Sigmoid colon (tissue), 7 donors: ENCODE data around the gene WASHC3. TPM values are rescaled to one million over a fixed set of nuclear protein-coding genes. Genes with fewer than 3 reads are reported as not detected.
A peak's percentile ranks its signal among the peaks of the same experiment; 100 is the strongest.
"Not testable (repeated sequence)": the region's sequence is repeated elsewhere in the genome, so short reads cannot be mapped to it uniquely, and the experiment has no call there.

Experiments used
- DNase-seq: peaks from one replicate; pipeline ENCODE4 v3.0.0-alpha.2; 2019
- H3K27ac ChIP-seq, 4 donors: fragments of 200-600 bp; sonication (generic); one replicate each; pipeline ENCODE4 v1.5.1; 2016 to 2019; ENCODE audit warnings: mild to moderate bottlenecking in 1 of 4
- H3K27me3 ChIP-seq, 3 donors: fragments of 200-600 bp; sonication (generic); one replicate each; pipeline ENCODE4 v1.5.1; 2019; ENCODE audit warnings: mild to moderate bottlenecking in 1 of 3
- H3K36me3 ChIP-seq, 4 donors: fragments of 200-600 bp; sonication (generic); one replicate each; pipeline ENCODE4 v1.5.1; 2016 to 2019
- H3K4me1 ChIP-seq, 4 donors: fragments of 200-600 bp; sonication (generic); one replicate each; pipeline ENCODE4 v1.5.1; 2017 to 2019
- H3K4me3 ChIP-seq, 4 donors: fragments of 200-600 bp; sonication (generic); one replicate each; pipeline ENCODE4 v1.5.1; 2017 to 2019; ENCODE audit warnings: mild to moderate bottlenecking in 2 of 4, moderate library complexity in 1 of 4
- H3K9me3 ChIP-seq, 4 donors: fragments of 200-600 bp in 3 of 4; sonication (generic) in 3 of 4; one replicate each; pipeline versions ENCODE4 v1.5.1 to v1.6.1; 2013 to 2019
- CTCF ChIP-seq, 4 experiments: fragments of 450-650 bp in 3 of 4; fragments of 200-600 bp in 1 of 4; IDR thresholded peaks; one replicate each; pipeline ENCODE4 v1.5.1; 2016 to 2019; ENCODE audit warnings: antibody characterized with exemption in 4 of 4, mild to moderate bottlenecking in 3 of 4, moderate library complexity in 2 of 4
- EP300 ChIP-seq, 4 donors: sonication (generic); formaldehyde crosslinking; IDR thresholded peaks; one replicate each; pipeline ENCODE4 v1.6.1; 2017; ENCODE audit warnings: antibody characterized with exemption in 4 of 4
- POLR2A ChIP-seq, 2 donors: fragments of 450-650 bp; IDR thresholded peaks; one replicate each; pipeline ENCODE4 v1.6.1; 2016; ENCODE audit warnings: antibody characterized with exemption in 2 of 2, mild to moderate bottlenecking in 2 of 2, moderate library complexity in 2 of 2
- POLR2AphosphoS5 ChIP-seq, 4 donors: sonication (generic); formaldehyde crosslinking; IDR thresholded peaks; one replicate each; pipeline ENCODE4 v1.6.1; 2017; ENCODE audit warnings: antibody characterized with exemption in 4 of 4
- WGBS, 2 donors: extraction: QIAGEN DNeasy Blood & Tissue Kit; methylation state at CpG; one replicate each; pipeline ENCODE4 v1.1.7; 2013; 5-methylcytosine and 5-hydroxymethylcytosine counted together
- intact Hi-C: fragments of 100-400 bp; cut with DNase I; formaldehyde crosslinking; loops from one replicate; pipeline ENCODE4 v1.15.1; 2023
- polyA plus RNA-seq, 3 donors: library from polyadenylated mRNA; stranded (reverse); fragments of 200-250 nt; gene quantifications; one replicate each; pipeline ENCODE4 v1.2.3, GENCODE V29; 2013
- total RNA-seq, 4 donors: library from RNA; depleted of rRNA; stranded (reverse); fragments of >200 nt; gene quantifications; one replicate each; pipeline ENCODE4 v1.1.0, GENCODE V29; 2016
- donor health status: healthy with polysubstance abuse.
- donor health status: Bipolar disorder and iron deficiency.
- donor health status: healthy.

Gene WASHC3
- total and polyA plus RNA-seq, 7 donors, result 45.0 to 115 (median 90.0) TPM

DNA sequence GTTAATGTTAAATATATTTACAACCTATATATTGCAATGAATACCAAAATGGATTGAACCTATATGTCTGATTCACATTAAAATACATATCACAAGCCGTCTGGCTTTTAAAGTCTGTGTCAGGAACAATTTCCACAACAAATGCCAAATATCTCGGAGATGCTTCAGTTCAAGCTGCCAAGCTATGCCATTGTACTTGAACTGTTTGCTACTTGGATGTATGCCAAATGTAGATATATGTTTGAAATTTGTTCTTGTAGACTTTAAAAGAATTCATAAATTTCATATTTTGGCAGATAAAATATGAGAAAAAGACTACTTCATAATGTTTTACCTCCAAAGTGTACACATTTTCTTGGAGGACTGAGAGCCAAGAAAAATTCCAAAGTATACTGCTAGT is 37.0 kb downstream of the WASHC3 start:
- intact Hi-C loops, result loop anchor here (5.0 kb wide), 1 partner anchor 82 kb away; no protein-coding TSS in a partner anchor
- H3K9me3 ChIP-seq, result no peaks in the 10 kb centered on the region
- peak overlapping the region in 2 of 4 donors; percentile 74 to 79 for H3K27ac ChIP-seq
- peaks cover 0 to 46% (median 26%) of the 10 kb centered on the region in 4 donors for H3K4me1 ChIP-seq
- DNase-seq, result no peak
- TF ChIP-seq EP300 (IDR thresholded peaks at IDR 0.05), result no peak
- no peak for TF ChIP-seq POLR2AphosphoS5 (IDR thresholded peaks at IDR 0.05)
- TF ChIP-seq CTCF (IDR thresholded peaks at IDR 0.05), result no peak
- no peak for TF ChIP-seq POLR2A (IDR thresholded peaks at IDR 0.05)
- 69 to 80% methylated on average over 2 of the region's 2 CpGs for WGBS, 2 donors
- no peak overlapping the region for H3K4me3 ChIP-seq
- H3K27me3 ChIP-seq, result no peaks in the 10 kb centered on the region
- no peaks in the 10 kb centered on the region for H3K36me3 ChIP-seq

DNA sequence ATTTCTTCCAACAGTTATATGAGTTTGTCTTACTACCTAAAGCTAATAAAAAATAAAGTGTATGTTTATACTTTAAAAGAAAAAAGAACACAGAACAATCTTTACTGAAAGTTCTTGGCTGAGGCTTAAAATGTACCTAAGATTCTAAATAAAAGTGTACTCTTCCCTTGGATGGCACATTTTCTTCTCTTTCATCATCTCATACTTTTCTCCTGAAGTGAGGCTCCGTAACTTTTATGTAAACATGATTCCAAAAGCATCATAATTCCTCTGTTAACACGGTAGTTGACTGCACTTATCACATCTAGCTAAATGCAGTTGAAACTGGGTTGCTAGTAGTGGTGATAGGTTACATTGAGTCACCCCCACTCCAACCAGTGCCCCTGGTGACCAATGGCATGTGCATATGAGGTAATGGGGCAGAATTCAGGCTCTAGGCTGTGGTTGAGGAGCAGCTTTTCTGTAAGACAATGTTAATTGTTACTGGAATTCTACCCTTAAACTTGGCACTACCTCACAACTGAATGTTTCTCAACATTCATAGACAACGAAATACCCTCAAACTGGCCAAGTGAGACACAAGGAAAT is 38.4 kb downstream of the WASHC3 start:
- WGBS, 2 donors, result 83 to 84% methylated on average over 3 of the region's 3 CpGs
- peak overlapping the region; percentile 61 to 79 (median 68) for H3K27ac ChIP-seq

GRCh38 chr12:102022286-102022685 is 39.5 kb downstream of the WASHC3 start:
- Histone ChIP-seq H3K4me1 (peaks cover 0 to 46% (median 26%) of the 10 kb centered on the region in 4 donors), H3K27ac (peak overlapping the region in 3 of 4 donors; percentile 23 to 79 (median 74)), H3K36me3 (peaks cover 0 to 2% (median 0%) of the 10 kb centered on the region in 4 donors), H3K4me3 (no peak overlapping the region), H3K9me3 (no peaks in the 10 kb centered on the region), H3K27me3 (no peaks in the 10 kb centered on the region)
- no peak for DNase-seq
- TF ChIP-seq CTCF (IDR thresholded peaks at IDR 0.05) (no peak), POLR2A (IDR thresholded peaks at IDR 0.05) (no peak), POLR2AphosphoS5 (IDR thresholded peaks at IDR 0.05) (no peak)
- 86 to 90% methylated on average over 1 of the region's 1 CpG for WGBS, 2 donors
- intact Hi-C loops, result loop anchor here (5.0 kb wide), 1 partner anchor 80 kb away; no protein-coding TSS in a partner anchor

More for the DNA sequence above, 38.4 kb downstream of the WASHC3 start:
- intact Hi-C loops, result loop anchor here (5.0 kb wide), 1 partner anchor 81 kb away; no protein-coding TSS in a partner anchor
- Histone ChIP-seq H3K4me1 (peaks cover 0 to 46% (median 26%) of the 10 kb centered on the region in 4 donors), H3K4me3 (no peak overlapping the region), H3K27me3 (no peaks in the 10 kb centered on the region), H3K36me3 (no peaks in the 10 kb centered on the region), H3K9me3 (no peaks in the 10 kb centered on the region)
- DNase-seq, result no peak
- TF ChIP-seq CTCF (IDR thresholded peaks at IDR 0.05) (no peak), EP300 (IDR thresholded peaks at IDR 0.05) (peak in 1 of 4 donors; percentile 29), POLR2AphosphoS5 (IDR thresholded peaks at IDR 0.05) (peak in 1 of 4 donors; percentile 14)

DNA sequence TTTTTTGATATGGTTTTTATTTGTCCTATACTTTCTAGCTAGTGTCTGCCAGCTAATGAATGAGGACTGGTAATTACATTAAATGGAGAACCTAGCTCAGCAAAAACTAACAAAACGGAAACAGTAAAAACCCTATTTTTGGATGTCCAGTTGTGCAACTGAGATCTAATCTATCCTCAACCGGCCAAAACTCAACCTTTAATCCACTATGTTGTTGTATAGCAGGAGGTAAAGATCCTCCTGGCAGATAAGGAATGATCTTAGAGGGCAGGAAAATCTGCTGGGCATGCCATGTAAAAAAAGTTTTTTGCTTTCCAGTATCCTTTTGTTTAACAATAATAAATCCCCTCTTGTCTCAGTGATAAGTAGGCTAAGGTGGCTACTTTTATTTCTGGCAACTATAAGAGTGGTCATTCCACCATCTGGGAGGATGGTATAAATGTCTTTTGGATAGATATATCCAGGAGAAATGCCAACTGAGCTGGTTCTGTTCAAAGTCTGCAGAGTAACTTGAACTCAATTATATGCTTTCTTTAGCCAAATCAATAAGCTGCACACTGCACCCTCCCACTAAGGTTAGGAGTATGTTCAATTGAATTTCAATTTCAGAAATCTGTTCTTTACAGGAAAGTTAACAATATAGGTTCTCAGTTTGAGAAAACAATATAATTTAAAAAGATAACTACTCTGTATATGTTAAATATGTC is 40.1 kb downstream of the WASHC3 start:
- 41 to 76% methylated on average over 2 of the region's 2 CpGs for WGBS, 2 donors

DNA sequence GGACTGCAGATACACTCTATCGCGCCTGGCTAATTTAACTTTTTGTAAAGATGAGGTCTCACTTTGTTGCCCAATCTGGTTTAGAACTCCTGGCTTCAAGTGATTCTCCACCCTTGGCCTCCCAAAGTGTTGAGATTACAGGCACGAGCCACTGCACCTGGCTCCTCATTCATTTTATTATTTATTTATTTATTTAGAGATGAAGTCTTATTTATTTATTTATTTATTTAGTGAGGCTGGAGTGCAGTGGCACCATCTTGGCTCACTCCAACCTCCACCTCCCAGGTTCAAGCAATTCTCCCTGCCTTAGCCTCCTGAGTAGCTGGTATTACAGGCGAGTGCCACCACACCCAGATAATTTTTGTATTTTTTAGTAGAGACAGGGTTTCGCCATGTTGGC is 43.2 kb downstream of the WASHC3 start:
- WGBS, 2 donors, result 97 to 98% methylated on average over 5 of the region's 5 CpGs
- Histone ChIP-seq H3K36me3 (peaks cover 0 to 12% (median 0%) of the 10 kb centered on the region in 4 donors), H3K4me1 (peaks cover 0 to 25% (median 13%) of the 10 kb centered on the region in 4 donors)
- H3K9me3 ChIP-seq, intact Hi-C loops, H3K4me3 ChIP-seq, H3K27me3 ChIP-seq, H3K27ac ChIP-seq, DNase-seq: not testable (repeated sequence)

More for the DNA sequence above, 40.1 kb downstream of the WASHC3 start:
- DNase-seq, result no peak
- Histone ChIP-seq H3K4me3 (no peak overlapping the region), H3K27me3 (no peaks in the 10 kb centered on the region), H3K36me3 (peaks cover 0 to 8% (median 0%) of the 10 kb centered on the region in 4 donors), H3K4me1 (peaks cover 0 to 46% (median 26%) of the 10 kb centered on the region in 4 donors), H3K27ac (peak overlapping the region in 2 of 4 donors; percentile 74 to 79), H3K9me3 (no peaks in the 10 kb centered on the region)
- TF ChIP-seq POLR2AphosphoS5 (IDR thresholded peaks at IDR 0.05) (no peak), CTCF (IDR thresholded peaks at IDR 0.05) (no peak), EP300 (IDR thresholded peaks at IDR 0.05) (no peak), POLR2A (IDR thresholded peaks at IDR 0.05) (no peak)
- intact Hi-C loops, result loop anchor here (5.0 kb wide), 1 partner anchor 79 kb away; no protein-coding TSS in a partner anchor
